HG03196 (cell line): ENCODE results near the gene HUWE1.

Source experiments
- ATAC-seq: cut with Tn5 transposase; IDR thresholded peaks from one replicate; pipeline ENCODE4 v1.9.1; 2021; ENCODE audit not compliant: unreplicated experiment

The HUWE1 gene

GRCh38 chrX:53622431-53622830 lies 64.1 kb downstream of the HUWE1 start:
- no peak for ATAC-seq

- no peak for ATAC-seq
These were observed 65.0 kb downstream of the HUWE1 start for GRCh38 chrX:53621418-53621986.

GRCh38 chrX:53616946-53617345 lies 69.6 kb downstream of the HUWE1 start:
- ATAC-seq: no peak

GRCh38 chrX:53606456-53606855 lies 80.1 kb downstream of the HUWE1 start:
- no peak for ATAC-seq

GRCh38 chrX:53605004-53605403 lies 81.5 kb downstream of the HUWE1 start:
- no peak for ATAC-seq

GRCh38 chrX:53599781-53600396 lies 86.6 kb downstream of the HUWE1 start:
- ATAC-seq: no peak

- ATAC-seq: no peak
These were observed 88.3 kb downstream of the HUWE1 start for GRCh38 chrX:53598169-53598568.

GRCh38 chrX:53595266-53595810 lies 91.2 kb downstream of the HUWE1 start:
- no peak for ATAC-seq

- ATAC-seq: no peak
These were observed 92.2 kb downstream of the HUWE1 start for GRCh38 chrX:53594354-53594753.

GRCh38 chrX:53587795-53588420 lies 98.6 kb downstream of the HUWE1 start:
- ATAC-seq: no peak

GRCh38 chrX:53584891-53585290 lies 101.6 kb downstream of the HUWE1 start:
- no peak for ATAC-seq

- no peak for ATAC-seq
These were observed 102.9 kb downstream of the HUWE1 start for GRCh38 chrX:53583571-53583970.

- no peak for ATAC-seq
These were observed 105.6 kb downstream of the HUWE1 start for GRCh38 chrX:53580742-53581504.

GRCh38 chrX:53571494-53571893 lies 115.0 kb downstream of the HUWE1 start:
- ATAC-seq: no peak

- no peak for ATAC-seq
These were observed 123.2 kb downstream of the HUWE1 start for GRCh38 chrX:53563324-53563723.

- ATAC-seq: no peak
These were observed 124.6 kb downstream of the HUWE1 start for GRCh38 chrX:53561912-53562311.

GRCh38 chrX:53558646-53559045 lies 127.9 kb downstream of the HUWE1 start:
- no peak for ATAC-seq

- ATAC-seq: no peak
These were observed 129.7 kb downstream of the HUWE1 start for GRCh38 chrX:53556868-53557267.

- no peak for ATAC-seq
These were observed 135.6 kb downstream of the HUWE1 start for GRCh38 chrX:53550756-53551463.

- no peak for ATAC-seq
These were observed 138.9 kb downstream of the HUWE1 start for GRCh38 chrX:53547668-53548067.

- no peak for ATAC-seq
These were observed 141.6 kb downstream of the HUWE1 start for GRCh38 chrX:53544936-53545335.
